Type B pancreatic cell (in vitro differentiated cells): Measurements from ENCODE around the gene PDE2A. TPM values are rescaled to one million over a fixed set of nuclear protein-coding genes. Genes with fewer than 3 reads are reported as not detected.

ENCODE experiments used
- DNase-seq: peaks from one replicate; pipeline ENCODE4 v3.0.0; 2021; ENCODE audit warnings: mixed read lengths; ENCODE audit not compliant: unreplicated experiment; ENCODE audit errors: extremely low spot score
- H3K27ac Mint-ChIP-seq: 2 replicates; pipeline ENCODE4 v1.8.0; 2021; ENCODE audit warnings: mild to moderate bottlenecking, mixed read lengths
- H3K27me3 Mint-ChIP-seq: 2 replicates; pipeline ENCODE4 v1.8.0; 2021; ENCODE audit warnings: mixed read lengths
- H3K36me3 Mint-ChIP-seq: 2 replicates; pipeline ENCODE4 v1.8.0; 2021; ENCODE audit warnings: mixed read lengths
- H3K4me1 Mint-ChIP-seq: one replicate; pipeline ENCODE4 v1.8.0; 2021; ENCODE audit warnings: mixed read lengths; ENCODE audit not compliant: unreplicated experiment
- H3K4me3 Mint-ChIP-seq: 2 replicates; pipeline ENCODE4 v1.8.0; 2021; ENCODE audit warnings: mild to moderate bottlenecking, mixed read lengths
- H3K9me3 Mint-ChIP-seq: 2 replicates; pipeline ENCODE4 v1.8.0; 2021; ENCODE audit warnings: mixed read lengths
- total RNA-seq: library from RNA; stranded (reverse); gene quantifications from 2 replicates; pipeline ENCODE4 v1.2.1, GENCODE V29; 2021; ENCODE audit warnings: low replicate concordance
- TF ChIP-seq, protein P1 (sequence below): fragments of 200-600 bp; sonication (generic); conservative IDR thresholded peaks from 2 replicates; pipeline ENCODE4 v1.5.0; 2021; ENCODE audit warnings: antibody characterized with exemption, mild to moderate bottlenecking

The PDE2A gene
- total RNA-seq, 1 donor from 2014 or later: 2.8 TPM

DNA sequence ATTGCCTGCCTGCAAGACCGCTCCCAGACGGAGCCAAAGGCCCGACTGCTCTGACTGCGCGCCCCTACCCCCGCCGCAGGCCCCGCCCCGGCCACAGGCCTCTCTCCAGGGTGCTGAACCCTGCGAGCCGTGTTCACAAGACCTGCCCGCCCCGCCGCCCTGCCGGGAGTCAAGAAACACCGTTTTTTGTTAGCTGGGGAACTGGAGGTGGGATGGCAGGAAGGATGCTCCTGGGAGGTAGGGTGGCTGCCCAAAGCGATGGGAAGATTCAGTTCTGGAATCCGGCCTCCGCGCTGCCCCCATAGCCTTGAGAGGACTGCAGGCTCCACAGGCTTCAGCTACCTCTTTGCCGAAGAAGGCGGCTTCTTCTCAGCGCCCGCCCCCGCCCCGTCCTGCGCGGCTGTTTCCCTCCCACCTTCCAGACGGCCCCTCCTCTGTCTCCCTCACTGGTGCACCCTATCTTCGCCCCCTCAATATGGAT, 2.7 kb upstream of the PDE2A start:
- TF ChIP-seq, protein P1, sequence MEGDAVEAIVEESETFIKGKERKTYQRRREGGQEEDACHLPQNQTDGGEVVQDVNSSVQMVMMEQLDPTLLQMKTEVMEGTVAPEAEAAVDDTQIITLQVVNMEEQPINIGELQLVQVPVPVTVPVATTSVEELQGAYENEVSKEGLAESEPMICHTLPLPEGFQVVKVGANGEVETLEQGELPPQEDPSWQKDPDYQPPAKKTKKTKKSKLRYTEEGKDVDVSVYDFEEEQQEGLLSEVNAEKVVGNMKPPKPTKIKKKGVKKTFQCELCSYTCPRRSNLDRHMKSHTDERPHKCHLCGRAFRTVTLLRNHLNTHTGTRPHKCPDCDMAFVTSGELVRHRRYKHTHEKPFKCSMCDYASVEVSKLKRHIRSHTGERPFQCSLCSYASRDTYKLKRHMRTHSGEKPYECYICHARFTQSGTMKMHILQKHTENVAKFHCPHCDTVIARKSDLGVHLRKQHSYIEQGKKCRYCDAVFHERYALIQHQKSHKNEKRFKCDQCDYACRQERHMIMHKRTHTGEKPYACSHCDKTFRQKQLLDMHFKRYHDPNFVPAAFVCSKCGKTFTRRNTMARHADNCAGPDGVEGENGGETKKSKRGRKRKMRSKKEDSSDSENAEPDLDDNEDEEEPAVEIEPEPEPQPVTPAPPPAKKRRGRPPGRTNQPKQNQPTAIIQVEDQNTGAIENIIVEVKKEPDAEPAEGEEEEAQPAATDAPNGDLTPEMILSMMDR: no peak
- Mint-ChIP-seq H3K27ac (peak overlapping the region; percentile 60), H3K4me3 (no peak overlapping the region), H3K27me3 (peaks cover 87% of the 10 kb centered on the region), H3K4me1 (peaks cover 3% of the 10 kb centered on the region), H3K36me3 (no peaks in the 10 kb centered on the region), H3K9me3 (no peaks in the 10 kb centered on the region)
- peak; percentile 82 for DNase-seq

DNA sequence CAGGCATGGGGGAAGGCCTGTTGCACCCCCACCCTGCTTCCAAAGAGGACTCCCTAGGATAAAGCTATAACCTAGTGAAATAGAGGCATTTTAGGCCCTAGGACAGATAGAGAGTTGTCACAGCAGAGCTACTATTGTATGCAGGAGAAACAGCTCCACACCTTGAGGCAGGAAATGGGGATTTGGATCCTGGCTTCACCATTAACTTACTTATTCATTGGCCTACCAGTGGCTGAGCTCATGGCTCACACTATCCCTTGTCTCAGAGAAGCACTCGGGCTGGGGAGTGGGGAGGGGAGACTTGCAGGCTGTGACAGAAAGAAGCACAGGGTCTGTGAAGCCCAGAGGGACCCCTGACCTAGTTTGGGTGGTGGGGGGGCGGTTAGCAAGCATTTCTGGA, 999 bp upstream of the PDE2A start:
- Mint-ChIP-seq H3K36me3 (no peaks in the 10 kb centered on the region), H3K27ac (no peak overlapping the region), H3K4me3 (no peak overlapping the region), H3K4me1 (peaks cover 3% of the 10 kb centered on the region), H3K27me3 (peaks cover 97% of the 10 kb centered on the region), H3K9me3 (no peaks in the 10 kb centered on the region)
- DNase-seq: no peak
- TF ChIP-seq, protein P1: no peak

DNA sequence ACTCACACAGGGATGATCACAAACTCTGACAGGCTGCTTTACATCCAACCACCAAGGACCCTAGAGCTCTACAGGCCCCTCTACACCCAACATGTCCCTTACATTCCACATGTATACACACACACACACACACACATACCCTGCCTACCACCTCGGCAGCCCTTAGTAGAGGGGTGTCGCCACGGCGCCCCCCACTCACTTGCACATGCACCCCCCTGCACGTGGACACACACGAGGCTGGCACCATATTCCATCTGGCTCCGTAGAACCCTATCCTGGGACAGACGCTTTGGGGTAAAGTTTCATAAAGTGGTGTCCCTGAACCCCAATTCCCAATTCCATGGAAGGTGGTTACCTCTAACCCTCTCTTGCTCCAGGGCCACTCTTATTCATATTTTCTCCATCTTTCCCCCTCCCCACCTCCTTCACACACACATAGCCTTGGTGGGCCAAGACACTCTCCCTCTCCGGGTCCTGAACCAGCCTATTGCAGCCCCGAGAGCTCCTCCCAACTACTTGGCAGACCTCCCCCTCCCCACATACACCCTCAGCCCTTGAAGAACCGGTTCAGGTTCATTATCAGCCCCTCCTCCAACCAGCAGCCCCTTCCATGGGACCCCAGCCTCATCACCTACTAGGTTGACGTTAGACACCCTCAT, 809 bp downstream of the PDE2A start:
- Mint-ChIP-seq H3K27ac (no peak overlapping the region), H3K9me3 (no peaks in the 10 kb centered on the region), H3K27me3 (peaks cover 83% of the 10 kb centered on the region), H3K4me3 (no peak overlapping the region), H3K36me3 (no peaks in the 10 kb centered on the region), H3K4me1 (peaks cover 3% of the 10 kb centered on the region)
- TF ChIP-seq, protein P1: no peak
- no peak for DNase-seq

DNA sequence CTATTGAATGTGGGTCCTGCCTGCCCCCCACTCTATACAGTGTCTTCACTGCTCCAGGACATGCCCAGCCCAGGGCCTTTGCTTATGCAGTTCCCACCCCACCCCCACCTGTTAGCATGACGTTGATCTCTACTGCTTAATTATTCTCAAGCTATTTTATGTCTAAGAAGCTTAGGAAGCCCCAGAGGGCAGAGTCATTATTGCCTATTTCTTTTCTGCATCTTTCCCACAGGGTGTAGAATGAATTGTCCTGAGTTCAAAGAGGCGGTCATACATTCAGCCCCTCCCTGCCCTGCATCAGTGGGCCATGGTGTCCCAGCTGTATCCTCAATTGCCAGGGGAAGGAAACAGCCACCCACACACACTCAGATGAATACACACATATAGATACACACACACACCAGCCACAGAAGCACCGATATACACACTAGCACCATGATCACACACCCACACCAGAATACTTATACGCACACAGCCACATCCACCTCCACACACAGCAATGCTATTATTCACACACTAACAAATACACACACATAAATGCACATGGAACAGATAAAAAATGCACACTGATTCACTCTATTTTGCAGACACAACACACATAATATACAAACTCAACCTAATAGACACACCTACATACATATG, 1.5 kb downstream of the PDE2A start:
- Mint-ChIP-seq H3K27me3 (peaks cover 76% of the 10 kb centered on the region), H3K4me1 (peaks cover 3% of the 10 kb centered on the region), H3K27ac (no peak overlapping the region), H3K4me3 (no peak overlapping the region), H3K36me3 (no peaks in the 10 kb centered on the region), H3K9me3 (no peaks in the 10 kb centered on the region)
- TF ChIP-seq, protein P1: no peak
- DNase-seq: no peak

DNA sequence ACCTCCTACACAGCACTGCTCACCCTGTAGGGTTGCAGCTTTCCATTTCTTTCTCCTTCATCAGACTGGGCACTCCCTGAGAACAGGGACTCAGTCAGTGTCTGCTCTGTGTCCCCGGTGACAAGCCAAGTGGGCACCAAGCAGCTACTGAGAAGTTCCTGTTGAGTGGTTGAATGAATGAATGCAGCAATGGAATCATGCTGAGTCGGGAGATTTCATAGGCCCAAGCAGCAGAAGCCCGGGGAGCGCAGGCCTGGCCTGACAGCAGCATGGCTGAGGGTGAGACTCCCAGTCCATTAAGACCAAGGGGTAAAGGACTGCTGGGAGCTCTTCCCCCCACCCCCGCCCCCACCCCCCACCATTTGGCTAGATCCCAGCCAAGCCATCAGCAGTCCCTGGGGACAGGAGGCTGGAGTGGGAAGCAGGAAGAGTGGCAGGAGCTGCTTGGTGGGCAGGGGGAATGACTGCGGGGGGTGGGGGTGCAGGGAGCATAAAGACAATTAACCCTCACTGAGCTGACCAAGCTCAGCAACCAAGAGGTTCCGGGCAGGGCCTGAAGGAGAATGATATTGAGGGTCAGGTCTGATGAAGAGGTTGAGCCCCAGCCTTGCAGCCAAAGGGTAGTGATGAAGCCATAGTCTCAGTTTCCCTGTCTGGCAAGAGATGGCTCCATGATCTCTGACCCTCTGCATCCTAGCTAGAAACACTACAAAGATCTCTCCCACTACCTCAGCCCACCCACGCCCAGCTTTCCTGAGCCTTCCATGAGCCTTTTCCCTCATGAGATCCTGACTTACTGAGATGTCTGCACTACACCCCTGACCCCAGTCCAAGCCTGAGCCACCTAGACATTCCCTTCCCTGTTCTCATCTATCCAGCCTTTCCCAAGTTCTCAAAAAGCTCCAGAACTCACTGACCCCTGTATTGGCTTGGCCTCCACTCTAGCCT, 2.8 kb downstream of the PDE2A start:
- TF ChIP-seq, protein P1: no peak
- Mint-ChIP-seq H3K4me3 (no peak overlapping the region), H3K27ac (no peak overlapping the region), H3K9me3 (peaks cover 4% of the 10 kb centered on the region), H3K27me3 (peaks cover 64% of the 10 kb centered on the region), H3K36me3 (no peaks in the 10 kb centered on the region), H3K4me1 (peaks cover 3% of the 10 kb centered on the region)
- no peak for DNase-seq
